Spleen (tissue), 11 donors: ENCODE results near the gene GALNT17. TPM values are rescaled to one million over a fixed set of nuclear protein-coding genes. Genes with fewer than 3 reads are reported as not detected.
"Not testable (repeated sequence)": the region's sequence is repeated elsewhere in the genome, so short reads cannot be mapped to it uniquely, and the experiment has no call there.

Experiments used
- DNase-seq: peaks from one replicate; pipeline ENCODE4 v3.0.0-alpha.2; 2020
- H3K27ac ChIP-seq, 8 donors: fragments of 200-600 bp; sonication (generic) in 7 of 8; 1 replicate in 4 of 8; 2 replicates in 4 of 8; pipeline versions ENCODE4 v1.5.0 to v1.8.0; 2016 to 2021; ENCODE audit warnings: inconsistent platforms in 4 of 8, mild to moderate bottlenecking in 4 of 8, moderate library complexity in 1 of 8
- H3K27me3 ChIP-seq, 7 donors: fragments of 200-600 bp; sonication (generic) in 6 of 7; replicated peaks in 1 of 7; 1 replicate in 4 of 7; 2 replicates in 3 of 7; pipeline versions ENCODE4 v1.5.0 to v1.8.0; 2016 to 2021; ENCODE audit warnings: inconsistent platforms in 3 of 7, mild to moderate bottlenecking in 1 of 7
- H3K36me3 ChIP-seq, 6 donors: fragments of 200-600 bp; sonication (generic) in 5 of 6; 1 replicate in 4 of 6; 2 replicates in 2 of 6; pipeline versions ENCODE4 v1.5.0 to v1.8.0; 2016 to 2021; ENCODE audit warnings: inconsistent platforms in 2 of 6
- H3K4me1 ChIP-seq, 6 donors: fragments of 200-600 bp; sonication (generic) in 5 of 6; 1 replicate in 3 of 6; 2 replicates in 3 of 6; pipeline versions ENCODE4 v1.5.0 to v1.8.0; 2016 to 2021; ENCODE audit warnings: inconsistent platforms in 3 of 6
- H3K4me3 ChIP-seq, 8 donors: fragments of 200-600 bp; sonication (generic) in 7 of 8; 1 replicate in 4 of 8; 2 replicates in 4 of 8; pipeline versions ENCODE4 v1.5.0 to v1.8.0; 2016 to 2021; ENCODE audit warnings: inconsistent platforms in 4 of 8, mild to moderate bottlenecking in 4 of 8, moderate library complexity in 2 of 8
- H3K9me3 ChIP-seq, 8 donors: fragments of 200-600 bp; sonication (generic) in 7 of 8; 1 replicate in 4 of 8; 2 replicates in 4 of 8; pipeline versions ENCODE4 v1.5.0 to v1.8.0; 2016 to 2021; ENCODE audit warnings: inconsistent platforms in 4 of 8
- CTCF ChIP-seq, 11 experiments: fragments of 200-600 bp in 7 of 11; fragments of 450-650 bp in 4 of 11; sonication (generic) in 4 of 11; IDR thresholded peaks in 8 of 11; conservative IDR thresholded peaks in 3 of 11; 1 replicate in 7 of 11; 2 replicates in 4 of 11; pipeline versions ENCODE4 v1.4.0 to v1.8.0; 2016 to 2021; ENCODE audit warnings: antibody characterized with exemption in 11 of 11, inconsistent platforms in 4 of 11, mild to moderate bottlenecking in 1 of 11
- POLR2A ChIP-seq, 3 donors: fragments of 450-650 bp; IDR thresholded peaks; one replicate each; pipeline ENCODE4 v1.5.1; 2017; ENCODE audit warnings: antibody characterized with exemption in 3 of 3, mild to moderate bottlenecking in 1 of 3
- POLR2AphosphoS5 ChIP-seq, 3 donors: sonication (generic); formaldehyde crosslinking; IDR thresholded peaks; one replicate each; pipeline ENCODE4 v1.5.1; 2017; ENCODE audit warnings: antibody characterized with exemption in 3 of 3
- WGBS, 5 donors: extraction: QIAGEN DNeasy Blood & Tissue Kit in 3 of 5; methylation state at CpG; one replicate each; pipeline versions ENCODE4 v1.1.5 to v1.1.7; 2013 to 2018; 5-methylcytosine and 5-hydroxymethylcytosine counted together
- intact Hi-C: fragments of 100-400 bp; cut with DNase I; formaldehyde crosslinking; loops from one replicate; pipeline ENCODE4 v1.15.0; 2023; ENCODE audit warnings: low total_unique reads
- polyA plus RNA-seq, 3 donors: library from polyadenylated mRNA; stranded (reverse); fragments of 200-250 nt; gene quantifications; one replicate each; pipeline ENCODE4 v1.2.1, GENCODE V29; 2013
- total RNA-seq, 7 donors: library from RNA; depleted of rRNA in 3 of 7; stranded (reverse); fragments of >200 nt in 3 of 7; fragmentation: NEBNext Ultra II Directional in 4 of 7; extraction: Animal tissue kit (Norgen Biotek cat#: 25700) in 4 of 7; gene quantifications; one replicate each; pipeline versions ENCODE4 v1.1.0 to v1.2.1, GENCODE V29; 2016 to 2021
- donor health status: healthy with polysubstance abuse.
- donor health status: DM: no; HTN: no; CAD: no; lungs with moderate emphysema.
- donor health status: DM: no; HTN: no; CAD: no.
- donor health status: Bipolar disorder and iron deficiency.
- donor health status: healthy.
- donor health status: DM: no; HTN: no; CAD: no.
- donor health status: DM: yes; HTN: yes; CAD: no.

GALNT17 gene
- total and polyA plus RNA-seq, 10 donors, result 0.39 to 10.8 (median 3.1) TPM

GRCh38 chr7:71580027-71580426 is 448.1 kb downstream of the GALNT17 start:
- 81 to 92% (median 89%) methylated on average over 1 of the region's 1 CpG for WGBS, 5 donors
- TF ChIP-seq POLR2A (IDR thresholded peaks at IDR 0.05), result no peak
- TF ChIP-seq POLR2AphosphoS5 (IDR thresholded peaks at IDR 0.05), result no peak
- TF ChIP-seq CTCF (IDR thresholded peaks at IDR 0.05 in 8 of 11, conservative IDR thresholded peaks at IDR 0.05 in 3 of 11), result no peak
- intact Hi-C loops, result no loop called here
- H3K4me3 ChIP-seq, result no peak overlapping the region
- H3K4me1 ChIP-seq, result no peaks in the 10 kb centered on the region
- H3K27ac ChIP-seq, result no peak overlapping the region
- peaks cover 0 to 25% (median 0%) of the 10 kb centered on the region in 8 donors for H3K9me3 ChIP-seq
- no peak for DNase-seq
- H3K36me3 ChIP-seq, result no peaks in the 10 kb centered on the region
- H3K27me3 ChIP-seq, result no peaks in the 10 kb centered on the region

GRCh38 chr7:71584256-71584655 is 452.3 kb downstream of the GALNT17 start:
- Histone ChIP-seq H3K27ac (no peak overlapping the region), H3K36me3 (no peaks in the 10 kb centered on the region), H3K4me1 (no peaks in the 10 kb centered on the region), H3K27me3 (no peaks in the 10 kb centered on the region), H3K4me3 (no peak overlapping the region), H3K9me3 (peaks cover 0 to 28% (median 10%) of the 10 kb centered on the region in 8 donors)
- TF ChIP-seq CTCF (IDR thresholded peaks at IDR 0.05 in 8 of 11, conservative IDR thresholded peaks at IDR 0.05 in 3 of 11), result no peak
- intact Hi-C loops, result no loop called here
- 66 to 85% (median 78%) methylated on average over 3 of the region's 3 CpGs for WGBS, 5 donors
- no peak for DNase-seq

- Histone ChIP-seq H3K27ac (no peak overlapping the region), H3K4me3 (no peak overlapping the region), H3K4me1 (no peaks in the 10 kb centered on the region), H3K36me3 (no peaks in the 10 kb centered on the region), H3K9me3 (peaks cover 0 to 27% (median 10%) of the 10 kb centered on the region in 8 donors), H3K27me3 (no peaks in the 10 kb centered on the region)
- intact Hi-C loops, result no loop called here
- TF ChIP-seq POLR2A (IDR thresholded peaks at IDR 0.05) (no peak), CTCF (IDR thresholded peaks at IDR 0.05 in 8 of 11, conservative IDR thresholded peaks at IDR 0.05 in 3 of 11) (no peak), POLR2AphosphoS5 (IDR thresholded peaks at IDR 0.05) (no peak)
- DNase-seq, result no peak
- 85 to 92% (median 90%) methylated on average over 7 of the region's 7 CpGs for WGBS, 5 donors
Observed at GRCh38 chr7:71591876-71592275, 459.9 kb downstream of the GALNT17 start.

DNA sequence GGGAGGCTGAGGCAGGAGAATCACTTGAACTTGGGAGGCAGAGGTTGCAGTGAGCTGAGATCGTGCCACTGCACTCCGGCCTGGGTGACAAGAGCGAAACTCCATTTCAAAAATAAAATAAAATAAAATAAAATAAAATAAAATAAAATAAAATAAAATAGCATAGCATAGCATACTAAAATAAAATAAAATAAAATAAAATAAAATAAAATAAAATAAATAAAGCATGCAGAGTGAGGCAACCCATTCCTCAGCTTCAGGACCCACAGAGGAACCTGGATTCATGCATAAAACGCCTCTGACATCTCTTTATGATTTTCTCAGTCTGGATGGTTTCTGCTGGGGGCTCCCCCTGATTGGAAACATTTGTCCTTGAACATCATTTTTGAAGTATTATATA is 460.4 kb downstream of the GALNT17 start:
- H3K27me3 ChIP-seq, intact Hi-C loops, H3K4me3 ChIP-seq, H3K36me3 ChIP-seq, H3K27ac ChIP-seq, H3K4me1 ChIP-seq, DNase-seq: not testable (repeated sequence)
- WGBS, 5 donors, result 82 to 89% (median 87%) methylated on average over 4 of the region's 4 CpGs
- H3K9me3 ChIP-seq, result peaks cover 0 to 30% (median 10%) of the 10 kb centered on the region in 8 donors

- intact Hi-C loops, result no loop called here
- H3K27ac ChIP-seq, result no peak overlapping the region
- no peak overlapping the region for H3K4me3 ChIP-seq
- DNase-seq, result no peak
- H3K4me1 ChIP-seq, result no peaks in the 10 kb centered on the region
- TF ChIP-seq POLR2AphosphoS5 (IDR thresholded peaks at IDR 0.05) (no peak), POLR2A (IDR thresholded peaks at IDR 0.05) (no peak), CTCF (IDR thresholded peaks at IDR 0.05 in 8 of 11, conservative IDR thresholded peaks at IDR 0.05 in 3 of 11) (no peak)
- H3K36me3 ChIP-seq, result no peaks in the 10 kb centered on the region
- H3K27me3 ChIP-seq, result no peaks in the 10 kb centered on the region
- H3K9me3 ChIP-seq, result peaks cover 0 to 12% (median 0%) of the 10 kb centered on the region in 8 donors
Observed at GRCh38 chr7:71594736-71595135, 462.8 kb downstream of the GALNT17 start.
